Loucy (cell line): ENCODE results near the gene YWHAQ.

ENCODE experiments used
- CTCF ChIP-seq: fragments of 200-600 bp; sonication (generic); conservative IDR thresholded peaks from 2 replicates; pipeline ENCODE4 v1.5.1; 2014; ENCODE audit warnings: mild to moderate bottlenecking, antibody characterized with exemption, low read length
- EZH2phosphoT487 ChIP-seq: fragments of 200-600 bp; IDR thresholded peaks from 2 replicates; pipeline ENCODE4 v1.6.1; 2018; ENCODE audit warnings: antibody characterized with exemption, mild to moderate bottlenecking, moderate library complexity, borderline replicate concordance

GRCh38 chr2:9637330-9637729, 6.5 kb upstream of the YWHAQ start:
- TF ChIP-seq CTCF (no peak), EZH2phosphoT487 (no peak)
